Stomach smooth muscle (tissue), 2 donors: ENCODE measurements around the gene ESAM.
A peak's percentile ranks its signal among the peaks of the same experiment; 100 is the strongest.

ENCODE experiments used
- H3K27ac ChIP-seq: one replicate; pipeline ENCODE4 v1.7.0; 2013; ENCODE audit warnings: mild to moderate bottlenecking, low read length, inconsistent platforms
- H3K27me3 ChIP-seq, 2 donors: one replicate each; pipeline ENCODE4 v1.7.0; 2013; ENCODE audit warnings: low read length in 2 of 2; ENCODE audit not compliant: insufficient read depth in 2 of 2, control insufficient read depth in 1 of 2
- H3K36me3 ChIP-seq, 2 donors: one replicate each; pipeline ENCODE4 v1.7.0; 2013; ENCODE audit warnings: low read length in 2 of 2; ENCODE audit not compliant: control insufficient read depth in 2 of 2, insufficient read depth in 2 of 2
- H3K4me1 ChIP-seq: one replicate; pipeline ENCODE4 v1.7.0; 2013; ENCODE audit warnings: low read length; ENCODE audit not compliant: control insufficient read depth, insufficient read depth
- H3K4me3 ChIP-seq, 2 donors: one replicate each; pipeline ENCODE4 v1.7.0; 2013; ENCODE audit warnings: low read length in 2 of 2
- H3K9ac ChIP-seq, 2 donors: one replicate each; pipeline ENCODE4 v1.7.0; 2013; ENCODE audit warnings: low read length in 2 of 2, mild to moderate bottlenecking in 1 of 2
- H3K9me3 ChIP-seq, 2 donors: one replicate each; pipeline ENCODE4 v1.7.0; 2013; ENCODE audit warnings: low read length in 2 of 2; ENCODE audit not compliant: control insufficient read depth in 2 of 2
- donor health status: healthy.
- donor health status: Pancreatic carcinoma.

Gene ESAM

DNA sequence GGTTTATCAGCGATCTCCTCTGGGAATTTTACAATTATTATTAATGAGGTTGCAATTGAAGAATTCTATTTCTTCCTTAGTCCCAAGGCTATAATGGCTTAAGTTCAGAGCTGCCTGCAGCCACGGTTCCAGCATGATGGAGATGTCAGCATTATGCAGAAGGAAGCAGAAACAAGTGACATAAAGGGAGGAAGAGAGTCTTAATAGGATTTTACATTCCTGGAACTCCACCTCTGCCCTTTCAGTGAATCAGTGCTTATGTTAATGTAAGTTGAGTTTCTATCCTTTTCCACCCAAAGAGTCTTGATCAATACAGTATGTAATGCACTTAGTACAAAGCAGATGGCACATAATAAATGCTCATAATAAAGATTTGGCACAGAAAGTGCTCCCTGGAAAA is 34.0 kb downstream of the ESAM start:
- H3K36me3 ChIP-seq: no peaks in the 10 kb centered on the region
- no peak overlapping the region for H3K4me3 ChIP-seq
- H3K4me1 ChIP-seq: no peaks in the 10 kb centered on the region
- H3K9ac ChIP-seq: no peak overlapping the region
- H3K27me3 ChIP-seq: peaks cover 6 to 9% of the 10 kb centered on the region in 2 donors
- H3K27ac ChIP-seq: no peak overlapping the region
- no peaks in the 10 kb centered on the region for H3K9me3 ChIP-seq

DNA sequence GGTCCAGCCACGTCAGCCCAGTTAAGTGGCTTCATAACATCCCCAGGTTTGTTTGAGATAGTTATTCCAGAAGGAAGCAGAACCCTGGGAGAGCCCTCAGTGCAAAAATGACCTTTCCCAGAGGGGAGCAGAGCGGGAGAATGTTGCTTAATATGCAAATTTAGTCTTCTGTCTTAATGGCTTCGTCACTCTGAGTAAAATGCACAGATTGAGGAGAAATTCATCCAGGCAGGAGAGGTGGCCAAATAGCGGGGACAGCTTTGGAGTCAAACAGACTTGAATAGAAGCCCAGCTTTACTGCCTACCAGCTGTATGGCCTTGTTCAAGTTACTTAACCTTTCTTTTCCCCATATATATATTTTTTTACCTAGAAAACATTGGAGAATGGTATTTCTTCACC is 34.6 kb downstream of the ESAM start:
- H3K9me3 ChIP-seq: no peaks in the 10 kb centered on the region
- H3K4me1 ChIP-seq: no peaks in the 10 kb centered on the region
- H3K27ac ChIP-seq: no peak overlapping the region
- no peak overlapping the region for H3K4me3 ChIP-seq
- H3K36me3 ChIP-seq: no peaks in the 10 kb centered on the region
- H3K27me3 ChIP-seq: peaks cover 7 to 13% of the 10 kb centered on the region in 2 donors
- H3K9ac ChIP-seq: no peak overlapping the region

DNA sequence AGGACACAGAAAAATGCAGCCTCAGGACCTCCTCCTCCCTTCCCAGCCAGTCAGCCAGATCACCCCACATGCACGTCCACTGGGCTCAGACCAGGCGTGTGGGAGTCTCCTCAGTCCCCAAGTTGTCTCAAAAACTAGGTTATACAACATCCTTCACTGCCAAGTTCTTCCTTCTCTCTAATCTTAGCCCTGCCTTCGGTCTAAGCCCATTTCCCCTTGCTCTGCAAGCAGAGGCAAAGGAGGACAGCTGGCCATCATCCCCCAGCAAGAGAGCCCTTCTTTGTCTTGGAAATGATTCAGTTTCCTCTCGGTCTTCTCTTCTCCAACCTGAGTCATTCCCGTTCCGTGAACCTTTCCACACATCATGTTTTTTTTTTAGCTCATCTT is 36.4 kb downstream of the ESAM start:
- no peak overlapping the region for H3K27ac ChIP-seq
- peaks cover 22 to 26% of the 10 kb centered on the region in 2 donors for H3K27me3 ChIP-seq
- no peaks in the 10 kb centered on the region for H3K36me3 ChIP-seq
- H3K9me3 ChIP-seq: no peaks in the 10 kb centered on the region
- no peak overlapping the region for H3K4me3 ChIP-seq
- H3K9ac ChIP-seq: no peak overlapping the region
- no peaks in the 10 kb centered on the region for H3K4me1 ChIP-seq

DNA sequence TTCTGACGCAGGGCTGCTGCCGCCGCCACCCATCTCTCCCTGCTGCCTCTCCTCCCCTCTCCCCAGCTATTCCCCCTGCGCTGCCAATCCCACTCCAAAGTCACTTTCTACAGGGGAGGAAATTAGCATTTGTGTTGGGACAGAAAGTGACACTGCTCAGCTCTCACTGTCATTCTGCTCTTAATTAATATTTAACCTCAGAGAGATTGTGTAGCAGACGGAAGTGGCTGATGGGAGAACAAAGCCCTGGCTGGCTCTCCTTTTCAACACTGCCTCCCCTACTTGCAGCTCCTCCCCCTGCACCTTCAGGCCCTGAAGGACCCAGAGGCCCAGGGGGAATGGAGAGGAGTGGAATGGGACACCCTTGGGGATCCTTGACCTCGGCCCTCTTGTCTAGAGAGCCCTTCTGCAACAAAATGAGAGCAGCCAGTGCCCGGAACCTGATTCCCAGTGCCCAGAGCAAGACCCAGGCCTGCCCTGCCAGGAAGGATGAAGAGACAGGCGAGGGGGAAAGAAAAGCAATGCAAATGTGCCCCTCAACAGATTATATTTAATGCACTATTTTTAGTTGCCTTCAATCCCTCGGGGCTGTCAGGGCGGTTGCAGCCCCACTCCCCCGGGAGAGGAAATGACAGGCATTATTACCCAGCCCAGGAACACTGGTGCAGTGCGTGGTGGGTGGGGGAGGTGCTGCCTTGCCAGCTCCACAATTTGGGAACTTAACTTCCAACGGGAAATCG is 36.9 kb downstream of the ESAM start:
- Histone ChIP-seq H3K27ac (no peak overlapping the region), H3K9ac (no peak overlapping the region), H3K36me3 (no peaks in the 10 kb centered on the region), H3K27me3 (peaks cover 23 to 28% of the 10 kb centered on the region in 2 donors), H3K4me1 (no peaks in the 10 kb centered on the region), H3K4me3 (no peak overlapping the region), H3K9me3 (no peaks in the 10 kb centered on the region)

DNA sequence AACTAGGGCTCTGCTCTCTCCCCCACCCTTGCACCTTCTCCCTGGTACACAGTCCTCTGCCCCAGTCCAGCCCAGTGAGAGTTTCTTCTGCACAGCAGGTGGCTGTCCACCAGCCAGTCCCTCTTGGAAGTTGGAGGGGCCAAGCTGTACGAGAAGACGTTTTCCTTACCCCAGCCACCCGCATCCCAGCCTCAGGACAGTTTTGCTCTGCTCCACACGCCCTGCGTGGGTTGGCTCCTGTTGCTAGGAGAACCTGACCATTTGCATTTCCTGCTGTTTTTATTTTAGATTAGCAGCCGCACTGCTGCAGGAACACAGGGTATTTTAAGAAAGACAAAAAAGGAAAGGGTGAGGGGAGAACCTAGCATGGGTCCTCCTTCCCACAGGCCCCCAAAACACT is 39.9 kb downstream of the ESAM start:
- Histone ChIP-seq H3K9me3 (no peaks in the 10 kb centered on the region), H3K27me3 (peaks cover 46 to 52% of the 10 kb centered on the region in 2 donors), H3K4me3 (no peak overlapping the region)

DNA sequence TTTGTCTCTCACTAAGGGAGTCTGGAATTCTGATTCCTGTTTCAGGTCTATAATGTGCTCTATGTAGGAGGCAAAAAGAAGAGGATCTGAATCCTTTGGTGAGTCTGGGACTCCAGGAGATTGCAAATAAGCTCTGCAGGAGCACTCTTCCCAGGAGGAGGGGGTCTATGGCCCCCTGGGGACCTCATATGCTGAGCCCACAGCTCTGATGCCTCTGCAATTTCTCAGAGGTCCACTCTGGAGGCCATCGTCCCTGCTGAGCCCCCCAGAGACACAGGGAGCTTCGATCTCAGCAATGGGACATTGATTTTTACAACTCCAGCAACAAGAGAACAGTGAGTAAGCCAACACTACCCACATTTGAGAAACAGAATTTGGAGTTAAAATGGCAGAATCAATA is 42.6 kb downstream of the ESAM start:
- Histone ChIP-seq H3K4me3 (no peak overlapping the region), H3K4me1 (peaks cover 11% of the 10 kb centered on the region), H3K27me3 (peaks cover 45 to 46% of the 10 kb centered on the region in 2 donors), H3K27ac (no peak overlapping the region), H3K9me3 (no peaks in the 10 kb centered on the region), H3K9ac (no peak overlapping the region), H3K36me3 (no peaks in the 10 kb centered on the region)

More for the DNA sequence above, 39.9 kb downstream of the ESAM start:
- no peak overlapping the region for H3K9ac ChIP-seq
- peaks cover 11% of the 10 kb centered on the region for H3K4me1 ChIP-seq
- no peaks in the 10 kb centered on the region for H3K36me3 ChIP-seq
- no peak overlapping the region for H3K27ac ChIP-seq

DNA sequence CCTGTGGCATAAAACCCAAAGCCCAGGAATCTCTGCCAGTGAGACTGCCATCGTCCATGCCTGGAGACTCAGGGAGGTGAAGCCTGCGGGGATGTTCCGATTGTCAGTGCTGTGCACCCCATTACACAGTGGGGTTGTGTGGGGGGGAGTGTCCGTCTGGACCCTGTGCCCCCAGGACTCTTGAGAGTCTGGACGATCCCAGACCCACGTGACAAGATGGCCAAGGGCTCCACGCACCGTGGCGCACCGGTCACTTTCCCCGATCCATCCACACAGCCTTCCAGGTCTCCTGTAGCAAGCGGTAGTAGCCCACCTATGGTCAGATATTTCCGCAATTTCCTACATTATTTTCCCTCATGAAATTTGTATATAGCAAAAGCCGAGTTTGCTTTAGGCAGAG is 43.3 kb downstream of the ESAM start:
- Histone ChIP-seq H3K9me3 (no peaks in the 10 kb centered on the region), H3K36me3 (no peaks in the 10 kb centered on the region), H3K27ac (no peak overlapping the region), H3K4me3 (peak overlapping the region in 1 of 2 donors; percentile 34), H3K27me3 (peaks cover 45 to 46% of the 10 kb centered on the region in 2 donors), H3K9ac (no peak overlapping the region), H3K4me1 (peaks cover 11% of the 10 kb centered on the region)

DNA sequence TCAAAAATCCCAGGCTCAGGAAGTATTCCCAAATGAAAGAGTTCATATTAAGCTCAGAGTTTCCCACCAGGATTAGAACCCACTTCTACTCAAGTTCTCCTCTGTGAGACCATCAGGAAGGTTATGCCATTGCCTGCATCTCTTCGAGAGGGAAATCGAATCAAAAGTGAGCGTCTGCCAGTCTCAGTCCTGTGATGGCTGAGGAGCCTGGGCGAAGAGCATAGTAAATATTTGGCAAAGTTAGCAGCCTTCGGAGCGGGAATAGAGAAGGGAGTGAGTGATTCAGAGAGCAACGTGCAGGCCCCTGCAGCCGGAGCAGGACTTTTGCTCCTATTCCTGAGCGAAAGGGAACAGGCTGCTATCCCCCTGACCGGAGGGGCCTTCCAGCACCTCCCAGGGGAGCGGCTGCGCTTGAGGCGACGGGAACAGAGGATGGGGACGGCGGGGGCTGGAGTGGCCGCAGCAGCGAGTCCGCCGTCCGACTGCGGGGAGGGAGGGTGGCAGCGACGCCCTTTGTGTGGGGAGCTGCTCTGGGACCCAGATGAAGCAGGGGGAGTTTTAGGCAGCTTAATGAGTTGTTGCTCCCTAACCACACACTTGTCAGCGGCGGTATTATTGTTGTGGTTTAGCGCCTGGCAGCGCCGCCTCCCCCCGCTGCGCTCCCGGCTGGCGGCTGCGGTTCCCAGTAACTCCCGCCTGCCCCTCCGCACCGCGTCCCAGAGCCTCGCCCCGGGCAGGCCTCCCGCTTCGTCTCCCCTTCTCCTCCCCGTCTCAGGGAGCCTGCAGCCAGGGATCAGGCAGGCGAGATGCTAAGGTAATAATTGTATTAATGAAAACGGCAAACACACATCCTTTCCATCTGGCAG is 44.1 kb downstream of the ESAM start:
- Histone ChIP-seq H3K4me1 (peaks cover 11% of the 10 kb centered on the region), H3K36me3 (no peaks in the 10 kb centered on the region), H3K27ac (no peak overlapping the region), H3K4me3 (peak overlapping the region; percentile 34 to 75), H3K9ac (peak overlapping the region in 1 of 2 donors; percentile 21), H3K27me3 (peaks cover 45 to 46% of the 10 kb centered on the region in 2 donors), H3K9me3 (no peaks in the 10 kb centered on the region)

DNA sequence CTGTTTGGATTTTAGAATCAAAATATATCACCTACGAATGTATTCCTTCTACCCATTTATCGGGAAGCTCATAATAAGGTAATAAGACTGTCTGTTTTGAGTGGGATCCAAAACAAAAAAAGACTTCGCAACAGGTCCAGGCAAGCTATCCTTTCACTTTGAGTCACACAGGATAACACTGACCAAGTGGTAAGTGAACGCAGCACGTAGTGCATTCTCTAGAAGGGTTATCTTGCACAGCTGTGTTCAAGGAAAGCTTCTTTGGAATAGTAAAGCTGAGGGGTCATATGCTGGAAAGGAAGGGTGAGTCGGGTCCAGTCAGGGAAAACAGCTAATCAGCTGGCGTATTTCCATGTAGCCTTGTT is 44.7 kb downstream of the ESAM start:
- Histone ChIP-seq H3K4me1 (peaks cover 11% of the 10 kb centered on the region), H3K27me3 (peaks cover 41 to 44% of the 10 kb centered on the region in 2 donors), H3K4me3 (peak overlapping the region; percentile 21 to 75), H3K36me3 (no peaks in the 10 kb centered on the region), H3K9ac (no peak overlapping the region), H3K9me3 (no peaks in the 10 kb centered on the region), H3K27ac (no peak overlapping the region)

DNA sequence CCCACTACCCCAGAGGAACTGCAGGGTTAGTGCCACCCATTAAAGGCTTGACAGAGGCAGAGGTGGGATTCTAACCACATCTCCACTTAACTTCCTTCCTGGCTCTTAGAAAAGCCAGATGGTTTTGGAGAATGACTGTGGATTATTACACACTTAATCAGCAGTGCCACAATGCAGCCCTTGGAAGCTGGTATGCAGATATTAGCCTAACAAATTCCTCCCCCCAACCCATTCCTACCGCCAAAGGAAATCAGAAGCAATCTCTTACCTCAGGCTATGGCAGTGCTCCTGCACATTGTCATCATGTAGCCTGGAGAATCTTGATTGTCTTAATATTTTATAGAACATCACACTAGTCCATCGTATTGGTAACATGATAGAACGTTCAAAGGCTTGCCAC is 45.5 kb downstream of the ESAM start:
- Histone ChIP-seq H3K27ac (no peak overlapping the region), H3K9me3 (no peaks in the 10 kb centered on the region), H3K4me1 (peaks cover 11% of the 10 kb centered on the region), H3K4me3 (no peak overlapping the region), H3K9ac (no peak overlapping the region), H3K36me3 (no peaks in the 10 kb centered on the region), H3K27me3 (peaks cover 36% of the 10 kb centered on the region in 2 donors)

DNA sequence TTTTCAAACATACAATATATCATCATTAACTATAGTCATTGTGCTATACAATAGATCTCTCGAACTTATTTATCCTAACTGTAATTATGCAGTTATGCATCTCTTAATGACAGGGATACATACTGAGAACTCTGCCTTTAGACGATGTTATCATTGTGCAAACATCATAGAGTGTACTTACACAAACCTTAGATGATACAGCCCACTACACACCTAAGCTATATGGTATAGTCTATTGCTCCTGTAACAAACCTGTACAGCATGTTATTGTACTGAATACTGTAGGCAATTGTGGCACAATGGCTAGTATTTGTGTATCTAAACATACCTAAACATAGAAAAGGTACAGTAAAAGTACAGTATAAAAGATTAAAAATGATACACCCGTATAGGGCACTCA is 49.7 kb downstream of the ESAM start:
- Histone ChIP-seq H3K9ac (no peak overlapping the region), H3K36me3 (no peaks in the 10 kb centered on the region), H3K9me3 (peaks cover 5 to 6% of the 10 kb centered on the region in 2 donors), H3K27ac (no peak overlapping the region), H3K27me3 (peaks cover 1 to 8% of the 10 kb centered on the region in 2 donors), H3K4me1 (no peaks in the 10 kb centered on the region), H3K4me3 (no peak overlapping the region)
